DMS79 treated with DMSO at 0.1 percent for 48 hours (cell line): Measurements from ENCODE around the gene FAN1.
"Not testable (repeated sequence)": the region's sequence is repeated elsewhere in the genome, so short reads cannot be mapped to it uniquely, and the experiment has no call there.

Source experiments
- DNase-seq: peaks from one replicate; lab custom pipeline; 2025; lab: John Stamatoyannopoulos, UW

Gene FAN1

DNA sequence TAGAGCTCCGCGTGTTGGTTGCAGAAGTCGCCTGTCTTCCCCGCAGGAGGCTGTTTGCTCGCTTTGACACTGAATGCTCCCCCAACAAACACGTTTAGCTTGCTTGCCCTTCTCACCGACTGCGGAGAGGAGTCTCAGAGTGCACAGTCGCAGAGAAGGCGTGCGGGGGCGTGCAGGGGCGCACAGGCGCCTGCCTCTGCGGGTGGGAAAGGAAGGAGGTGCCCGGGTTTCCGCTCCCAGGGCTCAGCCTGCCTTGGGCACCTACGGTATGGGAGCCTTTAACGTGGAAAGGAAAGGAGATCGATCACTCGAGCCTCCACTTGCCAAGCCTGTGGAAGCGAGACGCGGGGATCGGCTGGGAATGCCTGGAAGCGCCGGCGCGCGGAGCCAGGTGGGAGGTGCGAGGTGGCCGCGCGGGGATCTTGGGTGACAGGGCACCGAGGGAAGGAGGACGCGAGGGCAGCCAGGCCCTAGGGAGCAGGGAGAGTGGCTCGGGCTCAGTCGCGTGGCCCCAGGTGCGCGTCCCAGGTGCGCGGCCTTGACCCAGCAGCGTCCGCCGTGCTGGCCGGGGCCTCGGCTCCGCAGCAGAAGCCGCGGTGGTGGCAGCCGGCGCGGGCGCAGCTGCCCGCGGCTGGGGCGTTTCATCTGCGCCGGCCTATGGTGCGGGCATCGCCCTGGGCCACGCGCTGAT is at the start of gene FAN1:
Gene FAN1 (plus strand): TSS at position 419 of the 691 bp plus-strand sequence. CDS start 749 bp downstream, outside the sequence.
- DNase-seq: peak; percentile 43

DNA sequence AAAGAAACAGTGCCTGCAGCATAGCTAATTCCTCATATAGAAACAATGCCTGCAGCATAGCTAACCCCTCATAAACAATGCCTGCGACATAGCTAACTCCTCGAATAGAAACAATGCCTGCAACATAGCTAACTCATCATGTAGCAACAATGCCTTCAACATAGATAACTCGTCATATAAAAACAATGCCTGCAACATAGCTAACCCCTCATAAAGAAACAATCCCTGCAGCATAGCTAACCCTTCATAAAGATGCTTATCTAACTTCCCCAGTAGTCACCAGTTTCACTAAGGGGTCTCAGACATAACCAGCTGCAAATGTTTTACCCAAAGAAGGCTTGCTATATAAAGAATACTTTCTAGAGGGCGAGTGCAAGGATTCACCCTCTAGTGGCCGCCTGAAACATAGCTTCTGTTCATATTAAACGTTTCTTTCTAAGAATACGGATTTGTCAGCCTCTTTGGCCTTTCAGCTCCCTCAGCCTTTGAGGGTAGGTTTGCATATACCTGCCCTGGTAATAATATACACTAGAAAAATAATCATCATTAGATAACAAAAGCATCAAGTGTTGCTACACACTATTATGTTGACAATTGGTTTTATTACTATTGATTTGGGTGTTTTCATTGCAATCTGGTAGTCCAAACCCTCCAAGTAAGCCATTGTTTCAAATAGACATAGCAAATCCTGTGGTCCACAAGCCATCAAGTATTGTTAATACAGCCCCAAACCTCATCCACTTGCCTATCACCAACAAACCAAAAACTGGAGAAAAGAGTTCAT is 44.4 kb upstream of the FAN1 start:
- DNase-seq: no peak

DNA sequence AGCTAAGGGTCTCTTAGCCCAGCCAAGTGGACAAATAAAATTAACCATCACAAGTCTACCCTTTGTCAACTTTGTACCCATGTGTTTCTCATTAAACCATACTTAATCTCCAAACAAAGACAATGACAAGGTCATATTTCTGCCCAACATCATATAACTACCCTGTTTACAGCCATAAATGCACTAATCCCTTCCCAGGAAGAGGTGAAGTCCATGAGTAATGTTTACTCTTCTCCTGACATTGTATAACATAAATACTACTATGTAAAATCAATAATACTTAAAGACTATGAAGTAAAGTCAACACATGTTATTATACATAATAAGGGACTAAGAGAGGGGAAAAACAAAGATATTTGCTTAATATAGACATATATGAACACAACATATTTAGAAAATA is 38.5 kb upstream of the FAN1 start:
- DNase-seq: no peak

DNA sequence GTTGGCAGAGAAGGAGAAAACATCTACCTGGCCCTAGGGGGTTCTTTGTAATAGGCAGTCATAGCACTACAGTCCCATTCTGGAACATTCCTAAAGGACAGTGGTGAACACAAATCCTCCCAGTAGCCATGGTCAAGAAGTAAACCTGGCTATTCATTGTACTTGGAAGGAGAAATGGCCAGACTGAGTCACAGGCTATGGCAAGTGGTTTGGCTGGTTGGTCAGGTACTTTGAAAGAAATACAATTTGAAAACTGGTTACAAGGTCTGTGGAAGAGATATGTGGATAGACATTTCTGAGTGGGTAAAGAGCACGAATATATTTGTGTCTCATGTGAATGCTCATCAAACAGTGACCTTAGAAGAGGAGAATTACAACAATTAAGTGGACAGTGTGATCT is 33.0 kb upstream of the FAN1 start:
- no peak for DNase-seq

DNA sequence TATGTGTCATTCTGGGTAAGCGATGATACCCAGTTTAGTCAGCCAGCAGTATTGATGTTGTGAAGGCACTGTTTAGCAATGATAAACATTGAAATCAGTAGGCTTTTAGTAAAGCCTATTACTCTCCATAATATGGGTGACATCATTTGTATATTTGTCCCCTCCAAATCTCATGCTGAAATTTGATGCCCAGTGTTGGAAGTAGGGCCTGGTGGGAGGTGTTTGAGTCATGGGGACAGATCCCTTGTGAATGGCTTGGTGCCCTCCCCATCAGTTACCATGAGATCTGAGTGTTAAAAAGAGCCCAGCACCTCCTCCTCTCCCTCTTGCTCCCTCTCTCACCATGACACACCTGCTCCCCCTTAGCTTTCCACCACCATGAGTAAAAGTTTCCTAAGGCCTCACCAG is 31.4 kb upstream of the FAN1 start:
- DNase-seq: no peak

DNA sequence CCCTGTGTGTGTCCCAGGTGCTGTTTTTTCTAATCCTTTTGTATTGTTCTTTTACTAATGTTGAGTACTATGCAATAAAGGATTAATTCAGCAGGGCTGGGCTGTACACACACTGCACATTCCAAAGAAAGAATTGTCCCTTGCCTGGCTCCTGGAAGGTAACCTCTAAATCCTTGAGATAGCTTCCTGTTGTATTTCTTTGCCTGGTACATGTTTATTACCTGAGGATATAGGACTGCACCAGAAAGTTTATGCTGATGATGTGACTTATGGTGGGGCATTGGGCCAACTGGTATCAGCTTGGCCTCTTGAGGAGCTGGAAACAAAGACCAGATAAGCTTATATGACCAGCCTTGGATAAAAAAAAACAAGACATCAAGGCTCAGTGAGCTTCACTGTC is 26.6 kb upstream of the FAN1 start:
- no peak for DNase-seq

DNA sequence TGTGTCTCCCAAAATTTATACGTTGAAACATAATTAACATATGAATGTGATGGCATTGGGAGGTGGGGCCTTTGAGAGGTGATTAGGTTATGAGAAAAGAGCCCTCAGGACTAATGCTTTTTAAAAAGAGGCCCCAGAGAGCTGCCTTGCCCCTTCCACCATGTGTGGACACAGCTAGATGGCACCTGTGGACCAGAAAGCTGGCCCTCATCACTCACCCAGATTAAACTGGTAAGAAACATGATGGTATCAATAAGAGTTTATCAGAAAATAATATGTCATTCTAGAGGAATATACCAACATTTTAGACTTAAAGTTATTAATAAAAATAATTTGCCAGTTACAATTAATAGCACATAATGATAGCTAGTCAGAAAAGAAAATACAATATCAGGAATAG is 25.2 kb upstream of the FAN1 start:
- DNase-seq: no peak

DNA sequence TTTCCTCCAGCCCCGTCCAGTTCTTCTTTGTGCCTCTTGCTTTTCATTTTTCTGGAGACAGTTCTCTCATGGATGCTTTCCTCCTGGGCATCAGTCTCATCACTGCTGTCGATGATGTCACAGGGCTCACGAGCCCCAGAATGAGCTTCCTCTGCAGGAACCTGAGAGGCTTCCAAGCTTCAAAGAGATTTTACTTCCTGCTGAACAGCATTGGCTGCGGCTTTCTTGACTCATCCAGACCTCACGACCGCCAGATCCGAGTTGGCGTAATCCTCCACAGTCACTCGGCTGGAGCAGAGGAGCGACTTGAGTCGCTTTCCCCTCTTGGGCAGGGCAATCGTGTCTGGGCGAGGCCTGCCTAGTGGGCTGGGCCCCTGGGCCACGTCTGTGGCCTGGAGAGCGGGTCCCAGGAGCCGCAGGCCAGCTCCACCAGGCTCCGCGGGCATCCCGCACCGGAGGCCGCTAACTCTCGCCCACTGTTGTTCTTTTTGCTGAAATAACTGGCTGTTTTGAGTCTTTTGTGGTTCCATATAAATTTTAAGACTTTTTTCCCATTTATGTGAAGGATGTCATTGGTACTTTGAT is 20.8 kb upstream of the FAN1 start:
- DNase-seq: no peak

DNA sequence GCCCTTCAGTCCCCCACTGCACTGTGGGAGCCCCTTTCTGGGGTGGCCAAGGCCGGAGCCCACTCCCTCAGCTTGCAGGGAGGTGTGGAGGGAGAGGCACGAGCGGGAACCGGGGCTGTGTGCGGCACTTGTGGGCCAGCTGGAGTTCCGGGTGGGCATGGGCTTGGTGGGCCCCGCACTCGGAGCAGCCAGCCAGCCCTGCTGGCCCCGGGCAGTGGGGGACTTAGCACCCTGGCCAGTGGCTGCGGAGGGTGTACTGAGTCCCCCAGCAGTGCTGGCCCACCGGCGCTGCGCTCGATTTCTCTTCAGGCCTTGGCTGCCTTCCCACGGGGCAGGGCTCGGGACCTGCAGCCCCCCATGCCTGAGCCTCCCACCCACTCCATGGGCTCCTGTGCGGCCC is 20.0 kb upstream of the FAN1 start:
- not testable (repeated sequence) for DNase-seq

DNA sequence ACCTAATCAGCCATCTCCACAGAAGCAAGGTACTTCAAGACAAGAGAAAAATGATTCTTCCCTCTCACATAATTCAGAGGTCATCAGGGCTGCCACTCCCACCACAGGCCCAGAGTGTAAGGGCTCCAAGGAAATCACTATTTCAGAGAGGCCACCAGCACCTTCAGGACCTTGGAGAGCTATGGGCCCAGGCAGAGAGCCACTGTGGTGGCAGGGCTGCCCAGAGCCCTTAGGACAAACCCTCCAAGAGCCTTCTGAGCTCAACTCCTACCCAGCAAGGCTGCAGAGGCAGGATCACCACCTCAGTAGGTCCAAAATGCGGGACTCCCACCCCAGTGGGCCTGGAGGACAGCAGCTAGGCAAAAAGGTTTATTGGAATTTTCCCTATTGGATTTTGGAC is 17.9 kb upstream of the FAN1 start:
- no peak for DNase-seq

DNA sequence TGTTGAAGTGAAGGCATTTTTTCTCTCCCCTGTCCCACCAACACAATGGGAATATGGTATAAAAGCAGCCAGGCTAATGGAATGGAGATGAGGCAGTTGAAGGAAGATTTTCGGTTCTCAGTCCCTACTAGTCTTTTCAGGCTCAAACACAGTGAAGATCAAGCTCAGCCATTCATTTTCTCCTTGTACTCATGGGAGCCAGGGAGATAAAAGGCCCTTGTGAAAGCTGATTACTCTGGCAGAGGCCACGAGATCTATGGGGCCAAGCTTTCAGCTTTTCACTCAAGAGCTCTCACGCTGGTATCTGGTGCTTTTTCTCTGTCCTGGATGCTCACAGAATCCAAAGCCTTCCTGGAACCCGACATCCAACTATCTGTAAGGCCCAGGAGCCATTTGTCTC is 14.5 kb upstream of the FAN1 start:
- DNase-seq: no peak

DNA sequence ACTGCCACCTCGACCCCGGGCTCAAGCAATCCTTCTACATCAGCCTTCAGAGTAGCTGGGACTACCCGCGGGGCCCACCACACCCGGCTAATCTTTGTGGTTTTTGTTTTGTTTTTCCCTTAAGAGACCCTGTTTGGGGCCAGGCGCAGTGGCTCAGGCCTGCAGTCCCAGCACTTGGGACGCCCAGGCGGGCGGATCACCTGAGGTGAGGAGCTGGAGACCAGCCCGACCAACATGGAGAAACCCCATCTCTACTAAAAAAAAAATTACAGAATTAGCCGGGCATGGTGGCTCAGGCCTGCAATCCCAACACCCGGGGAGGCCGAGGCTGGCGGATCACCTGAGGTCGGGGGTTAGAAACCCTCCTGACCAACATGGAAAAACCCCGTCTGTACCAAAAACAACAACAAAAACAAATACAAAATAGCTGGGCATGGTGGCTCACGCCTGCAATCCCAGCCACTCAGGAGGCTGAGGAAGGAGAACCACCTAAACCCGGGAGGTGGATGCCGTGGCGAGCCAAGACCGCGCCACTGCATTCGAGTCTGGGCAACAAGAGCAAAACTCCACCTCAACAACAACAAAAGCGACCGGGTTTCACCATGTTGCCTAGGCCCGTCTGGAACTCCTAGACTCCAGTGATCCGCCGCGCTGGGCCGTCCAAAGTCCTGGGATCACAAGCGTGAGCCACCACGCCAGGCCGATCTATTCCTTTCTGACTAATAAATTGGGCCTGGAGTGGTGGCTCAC is 8.1 kb upstream of the FAN1 start:
- DNase-seq: no peak

DNA sequence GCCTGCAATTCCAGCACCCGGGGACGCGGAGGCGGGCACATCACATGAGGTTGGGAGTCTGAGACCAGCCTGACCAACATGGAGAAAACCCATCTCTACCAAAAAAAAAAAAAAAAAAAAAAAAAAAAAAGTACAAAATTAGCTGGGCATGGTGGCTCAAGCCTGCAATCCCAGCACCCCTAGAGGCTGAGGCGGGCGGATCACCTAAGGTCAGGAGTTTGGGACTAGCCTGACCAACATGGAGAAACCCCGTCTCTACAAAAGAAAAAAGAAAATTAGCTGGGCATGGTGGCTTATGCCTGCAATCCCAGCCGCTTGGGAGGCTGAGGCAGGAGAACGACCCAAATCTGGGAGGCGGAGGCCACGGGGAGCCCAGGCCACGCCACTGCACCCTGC is 7.5 kb upstream of the FAN1 start:
- no peak for DNase-seq

DNA sequence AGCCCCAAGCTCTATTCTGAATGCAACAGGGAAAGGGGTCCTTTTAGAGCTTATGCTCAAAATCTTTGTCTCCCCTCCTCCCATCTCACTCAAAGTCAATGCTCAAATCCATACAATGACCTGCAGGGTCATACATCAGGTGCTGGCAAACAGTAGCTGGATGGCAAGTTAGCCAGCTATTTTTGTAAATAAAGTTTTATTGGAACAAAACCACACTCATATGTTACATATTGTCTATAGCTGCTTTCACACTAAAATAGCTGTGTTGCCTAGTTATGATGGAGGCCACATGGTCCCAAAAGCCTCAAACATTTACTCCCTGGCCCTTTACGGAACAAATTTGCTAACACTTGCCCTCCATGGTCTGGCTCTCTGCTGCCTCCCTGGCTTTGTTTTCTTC is 1.8 kb upstream of the FAN1 start:
- no peak for DNase-seq

DNA sequence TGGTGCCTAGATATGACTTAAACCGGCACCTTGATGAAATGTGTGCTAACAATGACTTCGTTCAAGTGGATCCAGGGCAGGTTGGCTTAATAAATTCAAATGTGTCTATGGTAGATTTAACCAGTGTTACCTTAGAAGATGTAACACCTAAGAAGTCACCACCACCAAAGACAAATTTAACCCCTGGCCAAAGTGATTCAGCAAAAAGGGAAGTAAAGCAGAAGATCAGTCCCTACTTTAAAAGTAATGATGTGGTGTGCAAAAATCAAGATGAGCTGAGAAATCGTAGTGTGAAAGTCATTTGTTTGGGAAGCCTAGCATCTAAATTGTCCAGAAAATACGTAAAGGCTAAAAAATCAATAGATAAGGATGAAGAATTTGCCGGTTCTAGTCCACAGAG is 1.1 kb downstream of the FAN1 start:
- DNase-seq: no peak

DNA sequence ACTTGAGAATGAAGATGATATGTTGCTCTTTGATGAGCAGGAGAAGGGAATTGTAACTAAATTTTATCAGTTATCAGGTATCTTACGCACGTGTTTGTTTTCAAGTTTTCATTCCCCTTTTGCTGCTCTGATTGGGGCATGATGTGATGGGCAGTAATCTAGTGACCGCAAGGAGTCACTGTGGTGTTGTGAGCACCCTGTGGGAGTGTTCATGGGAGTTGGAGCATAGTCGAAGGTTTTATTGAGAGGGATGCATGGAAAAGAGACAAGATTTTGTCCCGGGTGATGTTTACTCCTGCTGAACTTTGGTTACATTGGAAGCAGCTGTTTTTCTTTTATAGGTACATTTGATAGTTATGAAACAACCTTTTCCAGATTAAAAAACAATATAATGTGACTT is 2.1 kb downstream of the FAN1 start:
- DNase-seq: no peak

DNA sequence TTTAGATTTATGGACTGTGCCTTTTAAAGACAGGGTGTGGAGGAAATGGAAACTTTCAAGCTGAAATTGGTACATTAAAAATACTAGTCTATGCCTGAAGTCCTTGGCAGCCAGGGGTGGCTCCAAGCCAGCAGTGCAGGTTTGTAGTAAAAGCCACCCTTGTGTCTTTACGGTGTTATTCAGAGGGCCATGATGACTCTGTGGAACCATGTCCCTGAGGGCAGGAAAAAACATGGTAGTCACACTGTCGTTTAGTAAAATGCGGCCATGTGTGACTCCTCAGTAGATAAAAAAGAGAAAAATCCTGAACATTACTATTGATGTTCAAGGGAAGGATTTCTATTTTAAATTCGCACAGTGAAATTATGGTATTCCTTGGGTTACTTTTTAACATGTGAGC is 2.7 kb downstream of the FAN1 start:
- no peak for DNase-seq

DNA sequence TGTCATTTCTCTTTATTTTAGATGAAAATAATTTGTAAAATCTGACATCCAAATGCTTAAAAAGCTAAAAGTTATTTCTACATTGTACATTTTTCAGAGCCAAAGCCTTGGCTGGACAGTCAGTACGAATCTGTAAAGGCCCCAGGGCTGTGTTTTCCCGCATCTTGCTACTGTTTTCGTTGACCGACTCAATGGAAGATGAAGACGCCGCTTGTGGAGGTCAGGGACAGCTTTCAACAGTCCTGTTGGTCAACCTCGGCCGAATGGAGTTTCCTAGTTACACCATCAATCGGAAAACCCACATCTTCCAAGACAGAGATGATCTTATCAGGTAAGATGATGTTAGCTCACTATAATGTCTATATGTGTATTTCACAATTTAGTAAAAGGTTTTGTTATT is 10.0 kb downstream of the FAN1 start:
- DNase-seq: no peak

DNA sequence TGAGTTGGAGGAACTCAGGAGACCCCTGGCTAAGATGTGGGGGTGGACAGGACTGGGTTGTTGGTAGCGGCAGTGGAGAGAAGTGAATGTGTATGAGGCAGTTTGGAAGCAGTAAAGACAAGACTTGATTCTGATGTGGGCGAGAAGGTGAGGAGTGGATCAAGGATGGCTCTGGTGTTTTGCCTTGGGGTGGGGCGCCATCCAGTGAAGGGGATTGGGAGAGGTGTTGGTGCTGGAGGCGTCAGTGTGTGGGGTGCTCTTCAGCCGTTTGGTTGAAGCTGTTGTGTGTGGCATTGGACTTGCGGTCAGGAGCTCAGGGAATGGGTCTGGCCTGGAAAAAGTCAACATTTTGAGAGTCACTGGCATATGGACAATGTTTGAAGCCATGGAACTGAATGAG is 13.3 kb downstream of the FAN1 start:
- no peak for DNase-seq

DNA sequence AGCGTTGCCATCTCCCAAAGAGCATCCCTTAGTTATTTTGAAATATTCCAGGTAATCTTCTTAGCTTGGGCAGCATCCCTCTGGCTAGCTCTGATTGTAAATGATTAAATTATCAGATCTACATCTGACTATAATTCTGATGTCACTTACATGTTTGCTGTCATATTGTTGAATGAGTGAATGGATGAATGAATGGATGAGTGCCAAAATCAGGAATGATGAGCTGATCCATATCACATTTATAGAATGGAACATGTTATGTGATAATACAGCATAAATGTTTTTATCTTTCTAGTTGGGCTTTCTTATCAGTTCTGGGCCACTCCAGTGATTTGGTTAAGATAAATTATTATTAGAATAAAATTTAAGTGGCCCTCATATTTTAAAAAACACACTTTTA is 14.0 kb downstream of the FAN1 start:
- no peak for DNase-seq

DNA sequence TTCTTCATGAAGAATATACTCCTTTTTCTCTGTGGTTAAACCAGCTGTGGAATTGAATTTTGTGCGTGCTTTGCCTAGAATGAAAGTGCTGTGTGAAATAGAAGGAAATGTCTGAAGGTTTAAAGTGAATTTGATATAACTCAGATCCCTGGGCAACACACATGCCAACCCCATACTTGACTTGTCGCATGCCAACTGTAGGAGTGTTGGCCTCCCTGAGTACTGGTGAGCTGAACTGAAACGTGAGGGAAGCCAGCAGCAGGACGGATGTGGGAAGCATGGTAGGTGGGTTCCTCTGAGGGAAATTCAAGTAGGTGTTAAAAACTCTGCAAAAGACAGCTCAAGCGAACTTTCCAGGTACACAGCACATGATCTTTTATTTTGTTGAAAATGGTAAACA is 14.7 kb downstream of the FAN1 start:
- DNase-seq: no peak

DNA sequence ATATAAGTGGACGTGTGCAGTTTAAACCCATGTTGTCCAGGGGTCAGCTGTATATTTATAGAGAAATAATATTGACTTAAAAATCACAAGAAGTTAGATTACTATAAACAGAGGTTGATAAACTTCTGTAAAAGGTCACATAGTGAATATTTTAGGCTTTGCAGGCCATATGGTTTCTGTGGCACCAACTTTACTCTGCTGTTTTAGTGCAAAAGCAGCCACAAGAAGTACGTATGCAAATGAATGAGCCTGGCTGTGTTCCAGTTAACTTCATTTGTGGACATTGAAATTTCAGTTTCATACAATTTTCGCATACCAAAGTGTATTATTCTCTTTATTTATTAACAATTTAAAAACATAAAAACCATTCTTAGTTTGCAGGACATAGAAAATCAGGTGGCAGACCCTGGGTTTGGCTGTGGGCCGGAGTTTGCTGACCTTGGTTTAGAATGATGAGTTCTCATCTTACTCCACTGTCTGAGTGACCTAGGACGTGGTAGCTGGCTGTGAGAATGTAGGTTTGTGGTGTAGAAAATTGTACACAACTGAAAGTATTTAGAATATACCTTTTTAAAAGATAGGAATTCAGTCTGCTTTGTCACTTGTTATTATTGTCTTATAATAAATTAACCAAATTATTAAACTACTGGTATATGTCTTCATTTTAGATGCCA is 16.3 kb downstream of the FAN1 start:
- no peak for DNase-seq
